ENCODE data around the gene LRTM1.

LRTM1 gene

GRCh38 chr3:54928046-54928770 is at the start of gene LRTM1:
TSS of gene LRTM1 (minus strand) at chr3:54928059. CDS start at chr3:54927911, 148 bp downstream.
- no peak for DNase-seq (ENCODE audit: low read depth)

- DNase-seq (ENCODE audit: low read depth): no peak
Observed at GRCh38 chr3:54977439-54977838, 49.6 kb upstream of the LRTM1 start.

- DNase-seq (ENCODE audit: low read depth): no peak
Observed at GRCh38 chr3:54970895-54971294, 43.0 kb upstream of the LRTM1 start.

GRCh38 chr3:54969652-54970051 is 41.8 kb upstream of the LRTM1 start:
- DNase-seq (ENCODE audit: low read depth): no peak

GRCh38 chr3:54968546-54969172 is 40.8 kb upstream of the LRTM1 start:
- no peak for DNase-seq (ENCODE audit: low read depth)

- no peak for DNase-seq (ENCODE audit: low read depth)
Observed at GRCh38 chr3:54967731-54968161, 39.9 kb upstream of the LRTM1 start.

GRCh38 chr3:54966979-54967378 is 39.1 kb upstream of the LRTM1 start:
- no peak for DNase-seq (ENCODE audit: low read depth)

GRCh38 chr3:54965746-54966145 is 37.9 kb upstream of the LRTM1 start:
- no peak for DNase-seq (ENCODE audit: low read depth)

GRCh38 chr3:54964081-54964480 is 36.2 kb upstream of the LRTM1 start:
- no peak for DNase-seq (ENCODE audit: low read depth)

GRCh38 chr3:54963641-54964040 is 35.8 kb upstream of the LRTM1 start:
- DNase-seq (ENCODE audit: low read depth): no peak

- DNase-seq (ENCODE audit: low read depth): no peak
Observed at GRCh38 chr3:54962200-54962599, 34.3 kb upstream of the LRTM1 start.

GRCh38 chr3:54960701-54961100 is 32.8 kb upstream of the LRTM1 start:
- no peak for DNase-seq (ENCODE audit: low read depth)

GRCh38 chr3:54960082-54960481 is 32.2 kb upstream of the LRTM1 start:
- DNase-seq (ENCODE audit: low read depth): no peak

GRCh38 chr3:54957711-54958110 is 29.9 kb upstream of the LRTM1 start:
- DNase-seq (ENCODE audit: low read depth): no peak

GRCh38 chr3:54955941-54956340 is 28.1 kb upstream of the LRTM1 start:
- no peak for DNase-seq (ENCODE audit: low read depth)

GRCh38 chr3:54955496-54955895 is 27.6 kb upstream of the LRTM1 start:
- no peak for DNase-seq (ENCODE audit: low read depth)

GRCh38 chr3:54954521-54954920 is 26.7 kb upstream of the LRTM1 start:
- DNase-seq (ENCODE audit: low read depth): no peak

- DNase-seq (ENCODE audit: low read depth): no peak
Observed at GRCh38 chr3:54954022-54954421, 26.2 kb upstream of the LRTM1 start.

GRCh38 chr3:54951405-54951804 is 23.5 kb upstream of the LRTM1 start:
- no peak for DNase-seq (ENCODE audit: low read depth)

GRCh38 chr3:54950391-54951003 is 22.6 kb upstream of the LRTM1 start:
- DNase-seq (ENCODE audit: low read depth): no peak

GRCh38 chr3:54949491-54950044 is 21.7 kb upstream of the LRTM1 start:
- DNase-seq (ENCODE audit: low read depth): no peak

GRCh38 chr3:54941690-54942362 is 14.0 kb upstream of the LRTM1 start:
- no peak for DNase-seq (ENCODE audit: low read depth)

Data from activated T-cell treated with anti-CD3 and anti-CD28 coated beads for 24 hours (primary cell).